ENCODE data around the gene EFCAB6.

Gene EFCAB6

GRCh38 chr22:43636086-43636485 lies 176.0 kb downstream of the EFCAB6 start:
- Histone ChIP-seq H3K36me3 (ENCODE audit: insufficient read depth, low read length) (no peaks in the 10 kb centered on the region), H3K4me1 (ENCODE audit: insufficient read depth, low read length) (no peaks in the 10 kb centered on the region), H3K27me3 (ENCODE audit: control insufficient read depth in 1 of 2, insufficient read depth in 2 of 2, low read length in 2 of 2) (no peaks in the 10 kb centered on the region), H3K9me3 (ENCODE audit: low read length) (peaks cover 8% of the 10 kb centered on the region), H3K4me3 (ENCODE audit: low read depth in 1 of 2, low read length in 2 of 2) (no peak overlapping the region), H3K27ac (ENCODE audit: low read depth, low read length) (no peak overlapping the region), H3K9ac (ENCODE audit: low read length) (no peak overlapping the region)

- no peaks in the 10 kb centered on the region for H3K36me3 ChIP-seq (ENCODE audit: insufficient read depth, low read length)
- no peak overlapping the region for H3K27ac ChIP-seq (ENCODE audit: low read depth, low read length)
- no peaks in the 10 kb centered on the region for H3K27me3 ChIP-seq (ENCODE audit: control insufficient read depth in 1 of 2, insufficient read depth in 2 of 2, low read length in 2 of 2)
- H3K4me3 ChIP-seq (ENCODE audit: low read depth in 1 of 2, low read length in 2 of 2) = no peak overlapping the region
- peaks cover 8% of the 10 kb centered on the region for H3K9me3 ChIP-seq (ENCODE audit: low read length)
- no peaks in the 10 kb centered on the region for H3K4me1 ChIP-seq (ENCODE audit: insufficient read depth, low read length)
- H3K9ac ChIP-seq (ENCODE audit: low read length) = no peak overlapping the region
These were observed 177.0 kb downstream of the EFCAB6 start for GRCh38 chr22:43635101-43635500.

DNA sequence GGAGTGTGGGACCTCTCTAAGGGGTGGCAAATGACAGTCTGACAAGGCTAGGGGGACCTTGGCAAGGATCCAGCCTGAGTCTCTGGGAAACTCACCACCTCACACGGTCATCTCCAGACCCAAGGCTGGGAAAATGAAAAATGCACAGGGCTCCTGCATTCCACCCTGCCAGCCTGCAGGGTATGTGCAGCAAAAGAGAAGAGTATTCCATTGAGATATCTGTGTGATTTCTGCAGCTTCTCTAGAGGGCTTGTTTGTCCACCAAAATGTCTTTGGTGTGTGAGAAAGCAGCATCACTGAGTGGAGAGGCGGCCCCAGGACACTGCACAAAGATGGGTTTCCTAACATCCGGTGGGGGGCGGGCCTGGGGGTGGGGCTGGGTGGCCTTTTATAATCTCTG lies 177.8 kb downstream of the EFCAB6 start:
- Histone ChIP-seq H3K9ac (ENCODE audit: low read length) (no peak overlapping the region), H3K4me1 (ENCODE audit: insufficient read depth, low read length) (no peaks in the 10 kb centered on the region), H3K27me3 (ENCODE audit: control insufficient read depth in 1 of 2, insufficient read depth in 2 of 2, low read length in 2 of 2) (no peaks in the 10 kb centered on the region), H3K4me3 (ENCODE audit: low read depth in 1 of 2, low read length in 2 of 2) (no peak overlapping the region), H3K36me3 (ENCODE audit: insufficient read depth, low read length) (no peaks in the 10 kb centered on the region), H3K9me3 (ENCODE audit: low read length) (peaks cover 5% of the 10 kb centered on the region), H3K27ac (ENCODE audit: low read depth, low read length) (no peak overlapping the region)

GRCh38 chr22:43633631-43634285 lies 178.3 kb downstream of the EFCAB6 start:
- Histone ChIP-seq H3K27ac (ENCODE audit: low read depth, low read length) (no peak overlapping the region), H3K9ac (ENCODE audit: low read length) (no peak overlapping the region), H3K36me3 (ENCODE audit: insufficient read depth, low read length) (no peaks in the 10 kb centered on the region), H3K4me1 (ENCODE audit: insufficient read depth, low read length) (no peaks in the 10 kb centered on the region), H3K4me3 (ENCODE audit: low read depth in 1 of 2, low read length in 2 of 2) (no peak overlapping the region), H3K9me3 (ENCODE audit: low read length) (no peaks in the 10 kb centered on the region), H3K27me3 (ENCODE audit: control insufficient read depth in 1 of 2, insufficient read depth in 2 of 2, low read length in 2 of 2) (no peaks in the 10 kb centered on the region)

DNA sequence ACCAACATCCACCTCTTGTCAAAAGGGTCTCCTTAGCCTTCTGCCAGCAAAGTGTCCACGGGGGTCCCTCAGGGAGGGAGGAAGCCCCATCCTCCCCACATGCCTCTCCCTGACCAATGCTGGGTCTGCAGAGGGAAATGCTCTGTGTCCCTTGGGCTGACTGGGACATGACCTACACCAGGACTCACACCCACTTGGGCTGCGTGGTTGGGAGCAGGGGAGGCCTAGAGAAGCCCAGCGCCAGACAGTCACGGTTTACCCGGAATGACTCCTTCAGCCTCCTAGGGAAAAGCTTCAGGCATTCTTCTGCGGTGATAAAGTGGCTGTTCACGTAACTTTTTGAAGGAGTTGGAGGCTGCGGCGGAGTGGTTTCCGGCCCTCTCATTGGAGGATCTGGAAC lies 180.3 kb downstream of the EFCAB6 start:
- Histone ChIP-seq H3K36me3 (ENCODE audit: insufficient read depth, low read length) (no peaks in the 10 kb centered on the region), H3K9ac (ENCODE audit: low read length) (no peak overlapping the region), H3K27me3 (ENCODE audit: control insufficient read depth in 1 of 2, insufficient read depth in 2 of 2, low read length in 2 of 2) (no peaks in the 10 kb centered on the region), H3K27ac (ENCODE audit: low read depth, low read length) (no peak overlapping the region), H3K4me3 (ENCODE audit: low read depth in 1 of 2, low read length in 2 of 2) (no peak overlapping the region), H3K4me1 (ENCODE audit: insufficient read depth, low read length) (no peaks in the 10 kb centered on the region), H3K9me3 (ENCODE audit: low read length) (no peaks in the 10 kb centered on the region)

GRCh38 chr22:43631201-43631600 lies 180.9 kb downstream of the EFCAB6 start:
- Histone ChIP-seq H3K27me3 (ENCODE audit: control insufficient read depth in 1 of 2, insufficient read depth in 2 of 2, low read length in 2 of 2) (no peaks in the 10 kb centered on the region), H3K4me1 (ENCODE audit: insufficient read depth, low read length) (no peaks in the 10 kb centered on the region), H3K9ac (ENCODE audit: low read length) (no peak overlapping the region), H3K4me3 (ENCODE audit: low read depth in 1 of 2, low read length in 2 of 2) (no peak overlapping the region), H3K9me3 (ENCODE audit: low read length) (no peaks in the 10 kb centered on the region), H3K36me3 (ENCODE audit: insufficient read depth, low read length) (no peaks in the 10 kb centered on the region), H3K27ac (ENCODE audit: low read depth, low read length) (no peak overlapping the region)

GRCh38 chr22:43630451-43630850 lies 181.7 kb downstream of the EFCAB6 start:
- Histone ChIP-seq H3K27ac (ENCODE audit: low read depth, low read length) (no peak overlapping the region), H3K4me1 (ENCODE audit: insufficient read depth, low read length) (no peaks in the 10 kb centered on the region), H3K36me3 (ENCODE audit: insufficient read depth, low read length) (no peaks in the 10 kb centered on the region), H3K9me3 (ENCODE audit: low read length) (no peaks in the 10 kb centered on the region), H3K27me3 (ENCODE audit: control insufficient read depth in 1 of 2, insufficient read depth in 2 of 2, low read length in 2 of 2) (no peaks in the 10 kb centered on the region), H3K9ac (ENCODE audit: low read length) (no peak overlapping the region), H3K4me3 (ENCODE audit: low read depth in 1 of 2, low read length in 2 of 2) (no peak overlapping the region)

DNA sequence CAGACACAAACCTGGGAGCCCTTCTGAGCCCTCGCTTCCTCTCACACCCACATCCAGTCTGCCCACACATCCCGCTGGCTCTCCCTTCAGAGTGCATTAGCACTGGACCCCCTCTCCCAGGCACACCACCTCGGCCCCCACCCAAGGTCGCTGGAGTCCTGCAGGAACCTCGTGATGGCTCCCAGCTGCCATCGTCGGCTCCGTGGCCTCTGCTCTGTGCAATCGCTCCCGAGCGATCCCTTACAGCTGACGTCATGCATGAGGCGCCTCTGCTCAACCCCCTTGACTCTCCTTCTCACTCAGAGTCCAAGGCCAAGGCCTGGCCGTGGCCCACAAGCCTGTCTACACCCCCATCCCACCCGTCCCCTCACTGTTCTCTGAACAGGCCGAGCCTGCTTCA lies 183.9 kb downstream of the EFCAB6 start:
- no peaks in the 10 kb centered on the region for H3K9me3 ChIP-seq (ENCODE audit: low read length)
- H3K36me3 ChIP-seq (ENCODE audit: insufficient read depth, low read length) = no peaks in the 10 kb centered on the region
- no peak overlapping the region for H3K9ac ChIP-seq (ENCODE audit: low read length)
- no peaks in the 10 kb centered on the region for H3K4me1 ChIP-seq (ENCODE audit: insufficient read depth, low read length)
- no peaks in the 10 kb centered on the region for H3K27me3 ChIP-seq (ENCODE audit: control insufficient read depth in 1 of 2, insufficient read depth in 2 of 2, low read length in 2 of 2)
- no peak overlapping the region for H3K27ac ChIP-seq (ENCODE audit: low read depth, low read length)
- no peak overlapping the region for H3K4me3 ChIP-seq (ENCODE audit: low read depth in 1 of 2, low read length in 2 of 2)

GRCh38 chr22:43627485-43628213 lies 184.5 kb downstream of the EFCAB6 start:
- Histone ChIP-seq H3K4me3 (ENCODE audit: low read depth in 1 of 2, low read length in 2 of 2) (no peak overlapping the region), H3K9ac (ENCODE audit: low read length) (no peak overlapping the region), H3K4me1 (ENCODE audit: insufficient read depth, low read length) (no peaks in the 10 kb centered on the region), H3K9me3 (ENCODE audit: low read length) (no peaks in the 10 kb centered on the region), H3K27ac (ENCODE audit: low read depth, low read length) (no peak overlapping the region), H3K36me3 (ENCODE audit: insufficient read depth, low read length) (no peaks in the 10 kb centered on the region), H3K27me3 (ENCODE audit: control insufficient read depth in 1 of 2, insufficient read depth in 2 of 2, low read length in 2 of 2) (no peaks in the 10 kb centered on the region)

- Histone ChIP-seq H3K36me3 (ENCODE audit: insufficient read depth, low read length) (no peaks in the 10 kb centered on the region), H3K27me3 (ENCODE audit: control insufficient read depth in 1 of 2, insufficient read depth in 2 of 2, low read length in 2 of 2) (no peaks in the 10 kb centered on the region), H3K9me3 (ENCODE audit: low read length) (no peaks in the 10 kb centered on the region), H3K9ac (ENCODE audit: low read length) (no peak overlapping the region), H3K4me1 (ENCODE audit: insufficient read depth, low read length) (no peaks in the 10 kb centered on the region), H3K27ac (ENCODE audit: low read depth, low read length) (no peak overlapping the region), H3K4me3 (ENCODE audit: low read depth in 1 of 2, low read length in 2 of 2) (no peak overlapping the region)
These were observed 186.9 kb downstream of the EFCAB6 start for GRCh38 chr22:43625242-43625641.

- H3K9ac ChIP-seq (ENCODE audit: low read length) = no peak overlapping the region
These were observed 187.7 kb downstream of the EFCAB6 start for GRCh38 chr22:43624144-43624998.

More at GRCh38 chr22:43624144-43624998, 187.7 kb downstream of the EFCAB6 start:
- no peaks in the 10 kb centered on the region for H3K36me3 ChIP-seq (ENCODE audit: insufficient read depth, low read length)
- H3K9me3 ChIP-seq (ENCODE audit: low read length) = no peaks in the 10 kb centered on the region
- H3K4me3 ChIP-seq (ENCODE audit: low read depth in 1 of 2, low read length in 2 of 2) = no peak overlapping the region
- no peak overlapping the region for H3K27ac ChIP-seq (ENCODE audit: low read depth, low read length)
- no peaks in the 10 kb centered on the region for H3K4me1 ChIP-seq (ENCODE audit: insufficient read depth, low read length)
- no peaks in the 10 kb centered on the region for H3K27me3 ChIP-seq (ENCODE audit: control insufficient read depth in 1 of 2, insufficient read depth in 2 of 2, low read length in 2 of 2)
